Liver (tissue), 9 donors: Measurements from ENCODE around the gene APP. TPM values are rescaled to one million over a fixed set of nuclear protein-coding genes. Genes with fewer than 3 reads are reported as not detected.

Source experiments
- DNase-seq: peaks from one replicate; pipeline ENCODE4 v3.0.0-alpha.2; 2017; ENCODE audit warnings: low spot score
- H3K27ac ChIP-seq, 2 donors: one replicate each; pipeline ENCODE4 v1.7.0; 2013; ENCODE audit warnings: inconsistent platforms in 2 of 2, low read length in 2 of 2, control low read depth in 1 of 2, low read depth in 1 of 2, mild to moderate bottlenecking in 1 of 2
- H3K27me3 ChIP-seq, 4 donors: one replicate each; pipeline versions ENCODE4 v1.6.1 to v1.7.0; 2013; ENCODE audit warnings: low read length in 3 of 4, inconsistent platforms in 1 of 4, mild to moderate bottlenecking in 1 of 4, moderate library complexity in 1 of 4; ENCODE audit not compliant: control insufficient read depth in 4 of 4, insufficient read depth in 4 of 4
- H3K36me3 ChIP-seq, 4 donors: one replicate each; pipeline versions ENCODE4 v1.6.1 to v1.7.0; 2013; ENCODE audit warnings: low read length in 3 of 4, mild to moderate bottlenecking in 3 of 4, low read depth in 1 of 4, moderate library complexity in 1 of 4; ENCODE audit not compliant: control insufficient read depth in 4 of 4, insufficient read depth in 3 of 4
- H3K4me1 ChIP-seq, 4 donors: one replicate each; pipeline versions ENCODE4 v1.6.1 to v1.7.0; 2013; ENCODE audit warnings: low read length in 3 of 4, mild to moderate bottlenecking in 3 of 4, moderate library complexity in 1 of 4; ENCODE audit not compliant: control insufficient read depth in 4 of 4, insufficient read depth in 4 of 4
- H3K4me3 ChIP-seq, 3 donors: one replicate each; pipeline versions ENCODE4 v1.6.1 to v1.7.0; 2013; ENCODE audit warnings: low read length in 3 of 3, control low read depth in 1 of 3, low read depth in 1 of 3, mild to moderate bottlenecking in 1 of 3
- H3K9ac ChIP-seq, 2 donors: one replicate each; pipeline ENCODE4 v1.7.0; 2013; ENCODE audit warnings: low read length in 2 of 2, mild to moderate bottlenecking in 2 of 2, moderate library complexity in 2 of 2, control low read depth in 1 of 2, low read depth in 1 of 2
- H3K9me3 ChIP-seq, 4 donors: one replicate each; pipeline versions ENCODE4 v1.6.1 to v1.7.0; 2013; ENCODE audit warnings: low read length in 3 of 4; ENCODE audit not compliant: control insufficient read depth in 4 of 4
- EGR1 ChIP-seq, 2 donors: IDR thresholded peaks; 2 replicates each; pipeline ENCODE4 v1.6.1; 2016 to 2018; ENCODE audit warnings: antibody characterized with exemption in 2 of 2, low read depth in 2 of 2
- FOXA1 ChIP-seq: IDR thresholded peaks from 2 replicates; pipeline ENCODE4 v1.6.1; 2016; ENCODE audit warnings: antibody characterized with exemption
- FOXA2 ChIP-seq: IDR thresholded peaks from 2 replicates; pipeline ENCODE4 v1.6.1; 2016; ENCODE audit warnings: antibody characterized with exemption
- GABPA ChIP-seq, 2 donors: IDR thresholded peaks in 1 of 2; conservative IDR thresholded peaks in 1 of 2; 2 replicates each; pipeline ENCODE4 v1.6.1; 2016; ENCODE audit warnings: antibody characterized with exemption in 2 of 2, mild to moderate bottlenecking in 1 of 2, moderate library complexity in 1 of 2
- HNF4A ChIP-seq, 2 donors: conservative IDR thresholded peaks; 2 replicates each; pipeline ENCODE4 v1.6.1; 2016; ENCODE audit warnings: antibody characterized with exemption in 2 of 2, mild to moderate bottlenecking in 2 of 2
- HNF4G ChIP-seq: IDR thresholded peaks from 2 replicates; pipeline ENCODE4 v1.6.1; 2016; ENCODE audit warnings: antibody characterized with exemption
- JUND ChIP-seq, 2 donors: IDR thresholded peaks; 2 replicates each; pipeline ENCODE4 v1.6.1; 2016; ENCODE audit warnings: antibody characterized with exemption in 2 of 2
- NR2F2 ChIP-seq: IDR thresholded peaks from 2 replicates; pipeline ENCODE4 v1.6.1; 2016; ENCODE audit warnings: antibody characterized with exemption
- RAD21 ChIP-seq, 2 donors: IDR thresholded peaks; 2 replicates each; pipeline ENCODE4 v1.6.1; 2016; ENCODE audit warnings: antibody characterized with exemption in 2 of 2, mild to moderate bottlenecking in 2 of 2
- RXRA ChIP-seq, 2 donors: IDR thresholded peaks; 2 replicates each; pipeline ENCODE4 v1.6.1; 2017 to 2018; ENCODE audit warnings: antibody characterized with exemption in 2 of 2, mild to moderate bottlenecking in 1 of 2
- SP1 ChIP-seq: IDR thresholded peaks from 2 replicates; pipeline ENCODE4 v1.6.1; 2018; ENCODE audit warnings: antibody characterized with exemption, mild to moderate bottlenecking
- TAF1 ChIP-seq: conservative IDR thresholded peaks from 2 replicates; pipeline ENCODE4 v1.6.1; 2016; ENCODE audit warnings: antibody characterized with exemption, mild to moderate bottlenecking
- YY1 ChIP-seq: IDR thresholded peaks from 2 replicates; pipeline ENCODE4 v1.6.1; 2016; ENCODE audit warnings: antibody characterized with exemption, mild to moderate bottlenecking
- WGBS: extraction: QIAGEN DNeasy Blood & Tissue Kit; methylation state at CpG from one replicate; pipeline ENCODE4 v1.1.7; 2013; 5-methylcytosine and 5-hydroxymethylcytosine counted together
- polyA plus RNA-seq, 2 donors: library from polyadenylated mRNA; stranded (reverse) in 1 of 2; unstranded in 1 of 2; fragments of 200-250 nt in 1 of 2; fragments of >200 nt in 1 of 2; fragmentation: Nextera tagmentation in 1 of 2; extraction: Ambion mirVana in 1 of 2; gene quantifications; one replicate each; pipeline versions ENCODE4 v1.2.1 to v1.2.3, GENCODE V29; 2013 to 2015
- total RNA-seq, 2 donors: library from RNA; depleted of rRNA; stranded (reverse); fragments of >200 nt; gene quantifications; one replicate each; pipeline ENCODE4 v1.2.3, GENCODE V29; 2014
- TF ChIP-seq, protein P1 (sequence below): IDR thresholded peaks from 2 replicates; pipeline ENCODE4 v1.6.1; 2016; ENCODE audit warnings: antibody characterized with exemption, mild to moderate bottlenecking
- TF ChIP-seq, protein P2 (sequence below): IDR thresholded peaks from 2 replicates; pipeline ENCODE4 v1.6.1; 2016; ENCODE audit warnings: antibody characterized with exemption
- TF ChIP-seq, protein P3 (sequence below): IDR thresholded peaks from 2 replicates; pipeline ENCODE4 v1.6.1; 2016; ENCODE audit warnings: antibody characterized with exemption
- TF ChIP-seq, protein P4 (sequence below): fragments of 150-350 bp; IDR thresholded peaks from 2 replicates; pipeline ENCODE4 v1.5.1; 2017; ENCODE audit warnings: improper control_type of control experiment, low read depth, low read length; ENCODE audit not compliant: missing input control
- TF ChIP-seq, protein P5 (sequence below): IDR thresholded peaks from 2 replicates; pipeline ENCODE4 v1.6.1; 2016; ENCODE audit warnings: antibody characterized with exemption
- donor health status: healthy.
- donor health status: healthy.
- donor health status: healthy.
- donor health status: healthy.
- donor health status: healthy.

APP gene
- total and polyA plus RNA-seq, 4 donors: 24.9 to 201 (median 111) TPM

DNA sequence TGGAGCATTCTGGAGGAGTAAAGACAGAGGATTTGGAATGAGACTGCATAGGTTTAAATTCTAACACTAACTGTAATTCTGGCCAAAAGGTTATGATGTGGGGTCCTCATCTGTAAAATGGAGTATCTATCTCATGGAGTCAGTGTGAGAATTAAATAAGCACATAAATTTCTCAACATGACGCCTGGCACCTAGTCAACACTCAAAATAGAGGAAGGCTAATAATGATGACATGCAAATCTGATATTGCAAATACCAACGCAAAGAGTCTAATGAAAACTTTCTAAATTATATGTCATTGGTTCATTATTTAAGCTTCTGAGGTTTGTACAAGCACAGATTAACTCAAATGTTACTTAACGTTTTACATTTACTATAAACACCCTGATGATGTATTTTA is 29.6 kb downstream of the APP start:
- no peak for DNase-seq
- WGBS: 83% methylated on average over 3 of the region's 3 CpGs
- Histone ChIP-seq H3K9me3 (no peaks in the 10 kb centered on the region), H3K27me3 (no peaks in the 10 kb centered on the region), H3K4me1 (peaks cover 0 to 15% (median 7%) of the 10 kb centered on the region in 4 donors), H3K9ac (no peak overlapping the region), H3K27ac (no peak overlapping the region), H3K4me3 (no peak overlapping the region), H3K36me3 (no peaks in the 10 kb centered on the region)
- TF ChIP-seq, protein P1, sequence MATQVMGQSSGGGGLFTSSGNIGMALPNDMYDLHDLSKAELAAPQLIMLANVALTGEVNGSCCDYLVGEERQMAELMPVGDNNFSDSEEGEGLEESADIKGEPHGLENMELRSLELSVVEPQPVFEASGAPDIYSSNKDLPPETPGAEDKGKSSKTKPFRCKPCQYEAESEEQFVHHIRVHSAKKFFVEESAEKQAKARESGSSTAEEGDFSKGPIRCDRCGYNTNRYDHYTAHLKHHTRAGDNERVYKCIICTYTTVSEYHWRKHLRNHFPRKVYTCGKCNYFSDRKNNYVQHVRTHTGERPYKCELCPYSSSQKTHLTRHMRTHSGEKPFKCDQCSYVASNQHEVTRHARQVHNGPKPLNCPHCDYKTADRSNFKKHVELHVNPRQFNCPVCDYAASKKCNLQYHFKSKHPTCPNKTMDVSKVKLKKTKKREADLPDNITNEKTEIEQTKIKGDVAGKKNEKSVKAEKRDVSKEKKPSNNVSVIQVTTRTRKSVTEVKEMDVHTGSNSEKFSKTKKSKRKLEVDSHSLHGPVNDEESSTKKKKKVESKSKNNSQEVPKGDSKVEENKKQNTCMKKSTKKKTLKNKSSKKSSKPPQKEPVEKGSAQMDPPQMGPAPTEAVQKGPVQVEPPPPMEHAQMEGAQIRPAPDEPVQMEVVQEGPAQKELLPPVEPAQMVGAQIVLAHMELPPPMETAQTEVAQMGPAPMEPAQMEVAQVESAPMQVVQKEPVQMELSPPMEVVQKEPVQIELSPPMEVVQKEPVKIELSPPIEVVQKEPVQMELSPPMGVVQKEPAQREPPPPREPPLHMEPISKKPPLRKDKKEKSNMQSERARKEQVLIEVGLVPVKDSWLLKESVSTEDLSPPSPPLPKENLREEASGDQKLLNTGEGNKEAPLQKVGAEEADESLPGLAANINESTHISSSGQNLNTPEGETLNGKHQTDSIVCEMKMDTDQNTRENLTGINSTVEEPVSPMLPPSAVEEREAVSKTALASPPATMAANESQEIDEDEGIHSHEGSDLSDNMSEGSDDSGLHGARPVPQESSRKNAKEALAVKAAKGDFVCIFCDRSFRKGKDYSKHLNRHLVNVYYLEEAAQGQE: no peak
- TF ChIP-seq, protein P2, sequence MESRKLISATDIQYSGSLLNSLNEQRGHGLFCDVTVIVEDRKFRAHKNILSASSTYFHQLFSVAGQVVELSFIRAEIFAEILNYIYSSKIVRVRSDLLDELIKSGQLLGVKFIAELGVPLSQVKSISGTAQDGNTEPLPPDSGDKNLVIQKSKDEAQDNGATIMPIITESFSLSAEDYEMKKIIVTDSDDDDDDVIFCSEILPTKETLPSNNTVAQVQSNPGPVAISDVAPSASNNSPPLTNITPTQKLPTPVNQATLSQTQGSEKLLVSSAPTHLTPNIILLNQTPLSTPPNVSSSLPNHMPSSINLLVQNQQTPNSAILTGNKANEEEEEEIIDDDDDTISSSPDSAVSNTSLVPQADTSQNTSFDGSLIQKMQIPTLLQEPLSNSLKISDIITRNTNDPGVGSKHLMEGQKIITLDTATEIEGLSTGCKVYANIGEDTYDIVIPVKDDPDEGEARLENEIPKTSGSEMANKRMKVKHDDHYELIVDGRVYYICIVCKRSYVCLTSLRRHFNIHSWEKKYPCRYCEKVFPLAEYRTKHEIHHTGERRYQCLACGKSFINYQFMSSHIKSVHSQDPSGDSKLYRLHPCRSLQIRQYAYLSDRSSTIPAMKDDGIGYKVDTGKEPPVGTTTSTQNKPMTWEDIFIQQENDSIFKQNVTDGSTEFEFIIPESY: no peak
- TF ChIP-seq RXRA (IDR thresholded peaks at IDR 0.05) (no peak), JUND (IDR thresholded peaks at IDR 0.05) (no peak), SP1 (no peak), HNF4G (no peak), NR2F2 (no peak), EGR1 (IDR thresholded peaks at IDR 0.05; ENCODE audit: low read depth in 2 of 2) (no peak), GABPA (IDR thresholded peaks at IDR 0.05 in 1 of 2, conservative IDR thresholded peaks at IDR 0.05 in 1 of 2) (no peak), TAF1 (no peak), HNF4A (conservative IDR thresholded peaks at IDR 0.05) (no peak), FOXA2 (no peak), YY1 (no peak), FOXA1 (no peak), RAD21 (IDR thresholded peaks at IDR 0.05) (no peak)
- TF ChIP-seq, protein P3, sequence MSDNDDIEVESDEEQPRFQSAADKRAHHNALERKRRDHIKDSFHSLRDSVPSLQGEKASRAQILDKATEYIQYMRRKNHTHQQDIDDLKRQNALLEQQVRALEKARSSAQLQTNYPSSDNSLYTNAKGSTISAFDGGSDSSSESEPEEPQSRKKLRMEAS: no peak
- TF ChIP-seq, protein P4, sequence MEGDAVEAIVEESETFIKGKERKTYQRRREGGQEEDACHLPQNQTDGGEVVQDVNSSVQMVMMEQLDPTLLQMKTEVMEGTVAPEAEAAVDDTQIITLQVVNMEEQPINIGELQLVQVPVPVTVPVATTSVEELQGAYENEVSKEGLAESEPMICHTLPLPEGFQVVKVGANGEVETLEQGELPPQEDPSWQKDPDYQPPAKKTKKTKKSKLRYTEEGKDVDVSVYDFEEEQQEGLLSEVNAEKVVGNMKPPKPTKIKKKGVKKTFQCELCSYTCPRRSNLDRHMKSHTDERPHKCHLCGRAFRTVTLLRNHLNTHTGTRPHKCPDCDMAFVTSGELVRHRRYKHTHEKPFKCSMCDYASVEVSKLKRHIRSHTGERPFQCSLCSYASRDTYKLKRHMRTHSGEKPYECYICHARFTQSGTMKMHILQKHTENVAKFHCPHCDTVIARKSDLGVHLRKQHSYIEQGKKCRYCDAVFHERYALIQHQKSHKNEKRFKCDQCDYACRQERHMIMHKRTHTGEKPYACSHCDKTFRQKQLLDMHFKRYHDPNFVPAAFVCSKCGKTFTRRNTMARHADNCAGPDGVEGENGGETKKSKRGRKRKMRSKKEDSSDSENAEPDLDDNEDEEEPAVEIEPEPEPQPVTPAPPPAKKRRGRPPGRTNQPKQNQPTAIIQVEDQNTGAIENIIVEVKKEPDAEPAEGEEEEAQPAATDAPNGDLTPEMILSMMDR: no peak
- TF ChIP-seq, protein P5, sequence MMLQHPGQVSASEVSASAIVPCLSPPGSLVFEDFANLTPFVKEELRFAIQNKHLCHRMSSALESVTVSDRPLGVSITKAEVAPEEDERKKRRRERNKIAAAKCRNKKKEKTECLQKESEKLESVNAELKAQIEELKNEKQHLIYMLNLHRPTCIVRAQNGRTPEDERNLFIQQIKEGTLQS: no peak
